Renal cortical epithelial cell (primary cell): ENCODE measurements around the gene KRTAP2-1. TPM values are rescaled to one million over a fixed set of nuclear protein-coding genes. Genes with fewer than 3 reads are reported as not detected.
"Not testable (repeated sequence)": the region's sequence is repeated elsewhere in the genome, so short reads cannot be mapped to it uniquely, and the experiment has no call there.

ENCODE experiments used
- DNase-seq: peaks from one replicate; pipeline ENCODE4 v3.0.0-alpha.2; 2011; ENCODE audit warnings: low read depth
- total RNA-seq: library from RNA; depleted of rRNA; stranded (reverse); fragments of >200 nt; gene quantifications from 2 replicates; pipeline ENCODE4 v1.2.3, GENCODE V29; 2014

KRTAP2-1 gene
- total RNA-seq, 1 donor from 2014 or later: not detected

- no peak for DNase-seq
Observed at GRCh38 chr17:41012326-41013120, 34.6 kb downstream of the KRTAP2-1 start.

- no peak for DNase-seq
Observed at GRCh38 chr17:41010441-41010840, 36.7 kb downstream of the KRTAP2-1 start.

GRCh38 chr17:41009936-41010335 is 37.2 kb downstream of the KRTAP2-1 start:
- DNase-seq: no peak

GRCh38 chr17:41009301-41009760 is 37.8 kb downstream of the KRTAP2-1 start:
- DNase-seq: peak; percentile 18

DNA sequence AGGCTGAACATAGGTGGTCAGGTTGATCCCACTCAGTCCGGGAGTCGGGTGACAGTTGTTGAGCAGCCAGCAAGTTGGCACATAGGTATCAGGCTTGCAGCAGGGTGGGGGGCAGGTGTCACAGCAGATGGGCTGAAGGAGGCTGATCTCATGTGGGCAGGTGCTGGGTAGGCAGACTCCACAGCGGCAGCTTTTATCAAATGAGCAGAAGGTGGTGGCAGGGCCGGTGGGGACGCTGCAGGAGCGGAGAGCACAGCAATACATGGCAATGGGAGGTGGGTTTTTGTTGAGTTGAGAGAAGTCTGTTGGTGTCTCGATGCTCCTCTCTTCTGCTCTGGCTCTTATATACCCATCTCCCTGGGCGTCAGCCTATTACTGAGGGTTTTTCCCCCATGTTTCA is 38.3 kb downstream of the KRTAP2-1 start, which contains the start of gene KRTAP3-1:
Gene KRTAP3-1, minus strand, starts transcription at position 318 of the 400 bp plus-strand sequence. Its CDS starts 54 bp downstream, at position 264.
- DNase-seq: no peak

- no peak for DNase-seq
Observed at GRCh38 chr17:41004397-41004796, 42.7 kb downstream of the KRTAP2-1 start.

DNA sequence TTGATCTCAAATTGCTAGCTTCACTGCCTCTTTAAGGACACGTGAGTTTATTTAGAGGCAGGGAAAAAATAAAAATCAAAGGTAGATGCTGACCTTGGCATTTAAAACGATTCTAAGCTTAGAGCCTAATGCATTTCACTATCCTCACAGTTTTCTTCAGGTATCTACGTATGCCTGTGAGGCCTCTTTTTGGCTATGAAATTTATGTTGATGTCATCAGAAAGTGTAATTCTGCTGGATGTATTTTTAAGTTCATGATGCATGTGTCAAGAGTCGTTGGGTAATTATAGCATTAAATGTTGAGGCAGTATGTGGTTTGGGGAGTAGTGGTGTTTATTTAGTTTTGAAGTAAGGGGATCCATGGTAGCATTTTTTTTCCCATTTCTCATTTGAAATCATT is 43.2 kb downstream of the KRTAP2-1 start:
- DNase-seq: no peak

GRCh38 chr17:41002814-41003213 is 44.3 kb downstream of the KRTAP2-1 start:
- no peak for DNase-seq

- no peak for DNase-seq
Observed at GRCh38 chr17:41001795-41002194, 45.3 kb downstream of the KRTAP2-1 start.

DNA sequence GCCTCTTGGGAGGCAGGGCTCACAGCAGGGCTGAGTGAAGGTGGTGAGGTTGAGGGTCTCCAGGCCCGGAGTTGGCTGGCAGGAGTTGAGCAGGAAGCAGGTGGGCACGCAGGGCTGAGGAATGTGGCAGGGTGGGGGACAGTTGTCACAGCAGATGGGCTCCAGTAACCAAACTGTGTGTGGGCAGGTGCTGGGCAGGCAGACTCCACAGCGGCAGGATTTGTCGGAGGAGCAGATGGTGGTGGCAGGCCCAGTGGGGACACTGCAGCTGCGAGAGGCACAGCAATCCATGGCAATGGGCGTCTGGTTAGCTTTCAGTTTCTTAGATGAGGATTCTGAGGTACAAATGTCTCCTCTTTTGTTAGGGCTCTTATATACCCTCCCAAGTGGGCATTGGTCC is 47.6 kb downstream of the KRTAP2-1 start, which contains the start of gene KRTAP3-2:
Gene KRTAP3-2, minus strand, starts transcription at position 344 of the 400 bp plus-strand sequence. Its CDS starts 53 bp downstream, at position 291.
- DNase-seq: not testable (repeated sequence)

DNA sequence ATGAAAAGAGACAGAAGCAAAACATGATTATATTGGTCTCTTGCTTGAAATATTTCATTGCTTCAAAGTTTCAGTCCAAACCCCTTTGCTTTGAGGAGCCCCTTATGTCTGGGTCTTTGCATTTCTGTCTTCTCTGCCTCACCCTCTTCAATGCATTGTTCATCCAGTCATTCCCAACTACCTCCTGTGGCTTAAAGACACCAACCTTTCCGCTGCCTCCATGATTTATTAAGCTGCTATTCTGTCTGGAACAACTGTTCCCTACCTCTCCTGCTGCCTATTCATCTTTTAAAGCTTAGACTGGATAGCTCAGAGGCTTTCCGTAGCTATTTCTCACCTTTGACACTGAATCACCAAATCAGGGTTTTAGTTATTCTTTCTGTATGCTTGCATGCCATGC is 49.8 kb downstream of the KRTAP2-1 start:
- no peak for DNase-seq

DNA sequence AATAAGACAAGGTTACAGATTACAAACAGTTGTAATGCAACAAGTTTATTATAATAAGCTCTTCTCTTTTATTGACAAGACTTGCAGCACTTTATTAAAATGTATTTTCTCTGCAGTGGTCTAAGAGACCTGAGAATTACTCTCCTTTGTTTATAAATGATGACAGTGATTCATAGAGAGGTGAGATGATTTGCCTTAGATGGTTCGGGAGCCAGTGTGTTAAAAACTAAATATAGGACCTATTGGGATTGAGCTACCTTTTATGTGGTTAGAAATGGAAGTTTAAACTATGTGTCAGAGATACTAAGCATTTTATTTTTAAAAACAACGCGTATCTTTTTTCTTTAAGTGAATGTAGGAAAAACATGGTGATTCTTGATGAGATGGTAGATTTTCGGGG is 50.3 kb downstream of the KRTAP2-1 start:
- no peak for DNase-seq

Other genes with a start within 250 kb of the KRTAP2-1 start
- not detected in 2 replicates for gene KRT28, start 247.4 kb downstream of the KRTAP2-1 start, total RNA-seq
- 3.6 and 4.6 TPM in 2 replicates for gene KRT10, start 224.7 kb downstream of the KRTAP2-1 start, total RNA-seq
- not detected in 2 replicates for gene KRT12, start 180.1 kb downstream of the KRTAP2-1 start, total RNA-seq
- not detected in 2 replicates for gene KRT20, start 162.1 kb downstream of the KRTAP2-1 start, total RNA-seq
- gene KRT23, start 109.7 kb downstream of the KRTAP2-1 start, total RNA-seq: 1.2 and 68.1 TPM in 2 replicates
- gene KRT39, start 80.4 kb downstream of the KRTAP2-1 start, total RNA-seq: not detected in 2 replicates
- gene KRT40, start 63.0 kb downstream of the KRTAP2-1 start, total RNA-seq: not detected in 2 replicates
- gene KRTAP3-3, start 53.2 kb downstream of the KRTAP2-1 start, total RNA-seq: not detected in 2 replicates
- not detected in 2 replicates for gene KRTAP3-2, start 47.4 kb downstream of the KRTAP2-1 start, total RNA-seq
- not detected in 2 replicates for gene KRTAP3-1, start 38.2 kb downstream of the KRTAP2-1 start, total RNA-seq
- not detected in 2 replicates for gene KRTAP1-5, start 20.1 kb downstream of the KRTAP2-1 start, total RNA-seq
- gene KRTAP1-4, start 17.1 kb downstream of the KRTAP2-1 start, total RNA-seq: not detected in 2 replicates
- gene KRTAP1-3, start 12.4 kb downstream of the KRTAP2-1 start, total RNA-seq: not detected in 2 replicates
- 0.25 and 0.35 TPM in 2 replicates for gene KRTAP1-1, start 5.9 kb downstream of the KRTAP2-1 start, total RNA-seq
- 0.15 TPM in 1 of 2 replicates, not detected in the other for gene KRTAP2-2, start 7.9 kb upstream of the KRTAP2-1 start, total RNA-seq
- gene KRTAP2-3, start 12.8 kb upstream of the KRTAP2-1 start, total RNA-seq: 0.55 and 5.9 TPM in 2 replicates
- not detected in 2 replicates for gene KRTAP2-4, start 18.6 kb upstream of the KRTAP2-1 start, total RNA-seq
- not detected in 2 replicates for gene KRTAP4-7, start 36.8 kb upstream of the KRTAP2-1 start, total RNA-seq
- not detected in 2 replicates for gene KRTAP4-8, start 50.8 kb upstream of the KRTAP2-1 start, total RNA-seq
- not detected in 2 replicates for gene KRTAP4-16, start 54.9 kb upstream of the KRTAP2-1 start, total RNA-seq
- not detected in 2 replicates for gene KRTAP4-9, start 58.1 kb upstream of the KRTAP2-1 start, total RNA-seq
- not detected in 2 replicates for gene KRTAP4-11, start 71.1 kb upstream of the KRTAP2-1 start, total RNA-seq
- gene KRTAP4-12, start 76.9 kb upstream of the KRTAP2-1 start, total RNA-seq: not detected in 2 replicates
- gene KRTAP4-6, start 93.2 kb upstream of the KRTAP2-1 start, total RNA-seq: not detected in 2 replicates
- gene KRTAP4-5, start 102.5 kb upstream of the KRTAP2-1 start, total RNA-seq: not detected in 2 replicates
- gene KRTAP4-4, start 113.4 kb upstream of the KRTAP2-1 start, total RNA-seq: not detected in 2 replicates
- not detected in 2 replicates for gene KRTAP4-3, start 120.9 kb upstream of the KRTAP2-1 start, total RNA-seq
- not detected in 2 replicates for gene KRTAP4-2, start 130.9 kb upstream of the KRTAP2-1 start, total RNA-seq
- not detected in 2 replicates for gene KRTAP4-1, start 137.6 kb upstream of the KRTAP2-1 start, total RNA-seq
- gene KRTAP9-1, start 142.6 kb upstream of the KRTAP2-1 start, total RNA-seq: not detected in 2 replicates
- not detected in 2 replicates for gene KRTAP9-2, start 179.3 kb upstream of the KRTAP2-1 start, total RNA-seq
- gene KRTAP9-3, start 185.1 kb upstream of the KRTAP2-1 start, total RNA-seq: not detected in 2 replicates
- not detected in 2 replicates for gene KRTAP9-8, start 190.7 kb upstream of the KRTAP2-1 start, total RNA-seq
- gene KRTAP9-4, start 202.4 kb upstream of the KRTAP2-1 start, total RNA-seq: not detected in 2 replicates
- gene KRTAP9-9, start 208.1 kb upstream of the KRTAP2-1 start, total RNA-seq: not detected in 2 replicates
- not detected in 2 replicates for gene KRTAP9-6, start 218.1 kb upstream of the KRTAP2-1 start, total RNA-seq
- gene KRTAP9-7, start 228.4 kb upstream of the KRTAP2-1 start, total RNA-seq: not detected in 2 replicates